ENCODE measurements around the gene PTH1R.

DNA sequence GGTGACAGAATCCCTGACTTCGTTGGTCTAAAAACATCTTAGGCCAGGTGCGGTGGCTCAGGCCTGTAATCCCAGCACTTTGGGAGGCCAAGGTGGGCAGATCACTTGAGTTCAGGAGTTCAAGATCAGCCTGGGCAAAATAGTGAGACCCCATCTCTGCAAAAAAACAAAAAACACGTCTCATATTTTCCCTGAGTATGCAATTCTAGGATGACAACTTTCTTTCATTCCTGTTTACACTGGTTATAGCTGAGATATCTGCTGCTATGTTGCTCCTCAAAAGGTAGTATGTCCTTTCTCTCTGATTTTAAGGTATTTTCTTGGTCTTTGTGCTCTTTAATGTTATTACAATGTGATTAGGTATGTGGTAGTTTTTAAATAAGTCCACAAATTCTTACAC, 39.3 kb downstream of the PTH1R start:
- TF ChIP-seq, protein P1, sequence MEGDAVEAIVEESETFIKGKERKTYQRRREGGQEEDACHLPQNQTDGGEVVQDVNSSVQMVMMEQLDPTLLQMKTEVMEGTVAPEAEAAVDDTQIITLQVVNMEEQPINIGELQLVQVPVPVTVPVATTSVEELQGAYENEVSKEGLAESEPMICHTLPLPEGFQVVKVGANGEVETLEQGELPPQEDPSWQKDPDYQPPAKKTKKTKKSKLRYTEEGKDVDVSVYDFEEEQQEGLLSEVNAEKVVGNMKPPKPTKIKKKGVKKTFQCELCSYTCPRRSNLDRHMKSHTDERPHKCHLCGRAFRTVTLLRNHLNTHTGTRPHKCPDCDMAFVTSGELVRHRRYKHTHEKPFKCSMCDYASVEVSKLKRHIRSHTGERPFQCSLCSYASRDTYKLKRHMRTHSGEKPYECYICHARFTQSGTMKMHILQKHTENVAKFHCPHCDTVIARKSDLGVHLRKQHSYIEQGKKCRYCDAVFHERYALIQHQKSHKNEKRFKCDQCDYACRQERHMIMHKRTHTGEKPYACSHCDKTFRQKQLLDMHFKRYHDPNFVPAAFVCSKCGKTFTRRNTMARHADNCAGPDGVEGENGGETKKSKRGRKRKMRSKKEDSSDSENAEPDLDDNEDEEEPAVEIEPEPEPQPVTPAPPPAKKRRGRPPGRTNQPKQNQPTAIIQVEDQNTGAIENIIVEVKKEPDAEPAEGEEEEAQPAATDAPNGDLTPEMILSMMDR (IDR thresholded peaks at IDR 0.05) = no peak
- no peak for TF ChIP-seq POLR2A (IDR thresholded peaks at IDR 0.05)

Data from esophagus squamous epithelium (tissue), 4 donors.